Measurements from ENCODE around the gene ITIH4.

The ITIH4 gene

DNA sequence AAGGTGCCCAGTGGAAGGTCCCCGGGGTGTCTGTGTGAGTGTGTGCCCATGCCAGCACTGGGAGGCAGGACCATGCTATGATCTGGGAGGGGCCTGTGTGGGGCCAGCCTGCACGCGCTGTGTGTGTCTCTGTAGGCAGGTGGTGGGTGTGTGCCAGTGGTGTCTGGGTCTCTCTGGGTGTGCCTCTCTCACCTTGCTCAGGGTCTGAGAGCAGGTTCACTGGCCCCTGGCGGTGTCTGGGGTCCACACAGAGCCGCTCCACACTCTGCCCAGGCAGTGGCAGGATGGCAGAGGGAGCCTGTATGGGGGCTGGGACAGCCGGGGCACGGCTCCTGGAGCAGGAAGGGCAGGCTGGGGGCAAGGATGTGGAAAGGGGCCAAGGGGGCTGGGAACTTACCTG, 12.6 kb downstream of the ITIH4 start (continued):
- TF ChIP-seq ZNF777 (tag by site-specific recombination; IDR thresholded peaks at IDR 0.05; ENCODE audit: borderline replicate concordance) (no peak), ZNF544 (tag by site-specific recombination; IDR thresholded peaks at IDR 0.05) (no peak)

GRCh38 chr3:52817221-52817620, 13.3 kb downstream of the ITIH4 start:
- Histone ChIP-seq H3K9me3 (ENCODE audit: control insufficient read depth, insufficient read depth, low read depth, low read length) (no peaks in the 10 kb centered on the region), H3K27ac (ENCODE audit: extremely low read depth, low read depth, low read length) (no peak overlapping the region), H3K36me3 (ENCODE audit: control insufficient read depth in 2 of 2, insufficient read depth in 1 of 2, low read length in 2 of 2) (no peaks in the 10 kb centered on the region), H3K4me1 (ENCODE audit: control insufficient read depth, insufficient read depth, low read length) (no peaks in the 10 kb centered on the region), H3K4me3 (ENCODE audit: low read depth, low read length) (no peak overlapping the region)
- ChIA-PET CTCF (interaction anchor here (0.6 to 2.3 kb wide), 2 partner anchors 15 to 19 kb away, joined by 3 to 9 read pairs; no protein-coding TSS in a partner anchor), POLR2A (no interaction called here)
- TF ChIP-seq ZFP37 (tag by site-specific recombination; IDR thresholded peaks at IDR 0.05) (no peak), FEZF1 (tag by site-specific recombination; IDR thresholded peaks at IDR 0.05) (no peak), ZNF791 (tag by site-specific recombination; IDR thresholded peaks at IDR 0.05) (no peak), WT1 (tag by site-specific recombination; IDR thresholded peaks at IDR 0.05) (no peak), BCL6B (tag by site-specific recombination; IDR thresholded peaks at IDR 0.05) (no peak), ZNF658 (tag by site-specific recombination; IDR thresholded peaks at IDR 0.05) (no peak), ZNF610 (tag by site-specific recombination; IDR thresholded peaks at IDR 0.05; ENCODE audit: borderline replicate concordance) (no peak), ZNF76 (tag by site-specific recombination; IDR thresholded peaks at IDR 0.05; ENCODE audit: borderline replicate concordance, low read depth) (no peak), ZNF266 (tag by site-specific recombination; IDR thresholded peaks at IDR 0.05; ENCODE audit: low read depth) (no peak), ZNF324 (tag by site-specific recombination; IDR thresholded peaks at IDR 0.05) (no peak), ZNF571 (tag by site-specific recombination; IDR thresholded peaks at IDR 0.05) (no peak), PRDM1 (tag by site-specific recombination; IDR thresholded peaks at IDR 0.05) (no peak), ZNF114 (tag by site-specific recombination; IDR thresholded peaks at IDR 0.05) (no peak), SETDB1 (IDR thresholded peaks at IDR 0.05; ENCODE audit: insufficient read length, low read length) (no peak), ZBTB26 (tag by site-specific recombination; optimal IDR thresholded peaks at IDR 0.05) (no peak), ZNF140 (tag by site-specific recombination; IDR thresholded peaks at IDR 0.05) (no peak)
- TF ChIP-seq, protein P1, sequence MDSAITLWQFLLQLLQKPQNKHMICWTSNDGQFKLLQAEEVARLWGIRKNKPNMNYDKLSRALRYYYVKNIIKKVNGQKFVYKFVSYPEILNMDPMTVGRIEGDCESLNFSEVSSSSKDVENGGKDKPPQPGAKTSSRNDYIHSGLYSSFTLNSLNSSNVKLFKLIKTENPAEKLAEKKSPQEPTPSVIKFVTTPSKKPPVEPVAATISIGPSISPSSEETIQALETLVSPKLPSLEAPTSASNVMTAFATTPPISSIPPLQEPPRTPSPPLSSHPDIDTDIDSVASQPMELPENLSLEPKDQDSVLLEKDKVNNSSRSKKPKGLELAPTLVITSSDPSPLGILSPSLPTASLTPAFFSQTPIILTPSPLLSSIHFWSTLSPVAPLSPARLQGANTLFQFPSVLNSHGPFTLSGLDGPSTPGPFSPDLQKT (IDR thresholded peaks at IDR 0.05; ENCODE audit: borderline replicate concordance, low read depth, low read length), result no peak
- TF ChIP-seq, protein P2, sequence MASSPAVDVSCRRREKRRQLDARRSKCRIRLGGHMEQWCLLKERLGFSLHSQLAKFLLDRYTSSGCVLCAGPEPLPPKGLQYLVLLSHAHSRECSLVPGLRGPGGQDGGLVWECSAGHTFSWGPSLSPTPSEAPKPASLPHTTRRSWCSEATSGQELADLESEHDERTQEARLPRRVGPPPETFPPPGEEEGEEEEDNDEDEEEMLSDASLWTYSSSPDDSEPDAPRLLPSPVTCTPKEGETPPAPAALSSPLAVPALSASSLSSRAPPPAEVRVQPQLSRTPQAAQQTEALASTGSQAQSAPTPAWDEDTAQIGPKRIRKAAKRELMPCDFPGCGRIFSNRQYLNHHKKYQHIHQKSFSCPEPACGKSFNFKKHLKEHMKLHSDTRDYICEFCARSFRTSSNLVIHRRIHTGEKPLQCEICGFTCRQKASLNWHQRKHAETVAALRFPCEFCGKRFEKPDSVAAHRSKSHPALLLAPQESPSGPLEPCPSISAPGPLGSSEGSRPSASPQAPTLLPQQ (tag by site-specific recombination; IDR thresholded peaks at IDR 0.05), result no peak

DNA sequence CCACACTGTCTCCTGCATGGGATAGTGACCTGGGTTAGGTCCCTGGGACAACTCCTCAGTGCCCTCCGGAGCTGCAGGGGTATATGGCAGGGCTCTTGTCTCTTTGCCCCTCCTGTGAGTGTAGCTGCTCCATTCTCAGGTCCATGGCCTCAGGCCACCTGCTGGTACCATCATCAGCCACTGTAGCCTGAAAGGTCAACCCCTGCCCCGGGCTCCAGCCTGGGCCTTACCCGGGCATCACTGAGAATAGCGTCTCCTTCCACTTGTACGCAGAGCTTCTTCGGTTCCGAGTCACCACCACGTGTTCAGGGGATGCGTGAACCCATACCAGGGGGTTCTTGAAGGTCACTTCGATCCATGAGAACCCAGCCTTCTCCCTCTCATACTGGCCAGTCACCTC, 13.8 kb downstream of the ITIH4 start:
- Histone ChIP-seq H3K27ac (ENCODE audit: extremely low read depth, low read depth, low read length) (no peak overlapping the region), H3K4me3 (ENCODE audit: low read depth, low read length) (no peak overlapping the region), H3K9me3 (ENCODE audit: control insufficient read depth, insufficient read depth, low read depth, low read length) (no peaks in the 10 kb centered on the region), H3K4me1 (ENCODE audit: control insufficient read depth, insufficient read depth, low read length) (no peaks in the 10 kb centered on the region), H3K36me3 (ENCODE audit: control insufficient read depth in 2 of 2, insufficient read depth in 1 of 2, low read length in 2 of 2) (no peaks in the 10 kb centered on the region)
- POLR2A ChIA-PET, result no interaction called here
- CTCF ChIA-PET, result interaction anchor here (0.6 to 2.3 kb wide), 2 partner anchors 16 to 18 kb away, joined by 3 to 9 read pairs; no protein-coding TSS in a partner anchor
- TF ChIP-seq, protein P3, sequence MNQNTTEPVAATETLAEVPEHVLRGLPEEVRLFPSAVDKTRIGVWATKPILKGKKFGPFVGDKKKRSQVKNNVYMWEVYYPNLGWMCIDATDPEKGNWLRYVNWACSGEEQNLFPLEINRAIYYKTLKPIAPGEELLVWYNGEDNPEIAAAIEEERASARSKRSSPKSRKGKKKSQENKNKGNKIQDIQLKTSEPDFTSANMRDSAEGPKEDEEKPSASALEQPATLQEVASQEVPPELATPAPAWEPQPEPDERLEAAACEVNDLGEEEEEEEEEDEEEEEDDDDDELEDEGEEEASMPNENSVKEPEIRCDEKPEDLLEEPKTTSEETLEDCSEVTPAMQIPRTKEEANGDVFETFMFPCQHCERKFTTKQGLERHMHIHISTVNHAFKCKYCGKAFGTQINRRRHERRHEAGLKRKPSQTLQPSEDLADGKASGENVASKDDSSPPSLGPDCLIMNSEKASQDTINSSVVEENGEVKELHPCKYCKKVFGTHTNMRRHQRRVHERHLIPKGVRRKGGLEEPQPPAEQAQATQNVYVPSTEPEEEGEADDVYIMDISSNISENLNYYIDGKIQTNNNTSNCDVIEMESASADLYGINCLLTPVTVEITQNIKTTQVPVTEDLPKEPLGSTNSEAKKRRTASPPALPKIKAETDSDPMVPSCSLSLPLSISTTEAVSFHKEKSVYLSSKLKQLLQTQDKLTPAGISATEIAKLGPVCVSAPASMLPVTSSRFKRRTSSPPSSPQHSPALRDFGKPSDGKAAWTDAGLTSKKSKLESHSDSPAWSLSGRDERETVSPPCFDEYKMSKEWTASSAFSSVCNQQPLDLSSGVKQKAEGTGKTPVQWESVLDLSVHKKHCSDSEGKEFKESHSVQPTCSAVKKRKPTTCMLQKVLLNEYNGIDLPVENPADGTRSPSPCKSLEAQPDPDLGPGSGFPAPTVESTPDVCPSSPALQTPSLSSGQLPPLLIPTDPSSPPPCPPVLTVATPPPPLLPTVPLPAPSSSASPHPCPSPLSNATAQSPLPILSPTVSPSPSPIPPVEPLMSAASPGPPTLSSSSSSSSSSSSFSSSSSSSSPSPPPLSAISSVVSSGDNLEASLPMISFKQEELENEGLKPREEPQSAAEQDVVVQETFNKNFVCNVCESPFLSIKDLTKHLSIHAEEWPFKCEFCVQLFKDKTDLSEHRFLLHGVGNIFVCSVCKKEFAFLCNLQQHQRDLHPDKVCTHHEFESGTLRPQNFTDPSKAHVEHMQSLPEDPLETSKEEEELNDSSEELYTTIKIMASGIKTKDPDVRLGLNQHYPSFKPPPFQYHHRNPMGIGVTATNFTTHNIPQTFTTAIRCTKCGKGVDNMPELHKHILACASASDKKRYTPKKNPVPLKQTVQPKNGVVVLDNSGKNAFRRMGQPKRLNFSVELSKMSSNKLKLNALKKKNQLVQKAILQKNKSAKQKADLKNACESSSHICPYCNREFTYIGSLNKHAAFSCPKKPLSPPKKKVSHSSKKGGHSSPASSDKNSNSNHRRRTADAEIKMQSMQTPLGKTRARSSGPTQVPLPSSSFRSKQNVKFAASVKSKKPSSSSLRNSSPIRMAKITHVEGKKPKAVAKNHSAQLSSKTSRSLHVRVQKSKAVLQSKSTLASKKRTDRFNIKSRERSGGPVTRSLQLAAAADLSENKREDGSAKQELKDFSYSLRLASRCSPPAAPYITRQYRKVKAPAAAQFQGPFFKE (tag by site-specific recombination; IDR thresholded peaks at IDR 0.05; ENCODE audit: borderline replicate concordance), result no peak
- TF ChIP-seq ZNF23 (tag by site-specific recombination; IDR thresholded peaks at IDR 0.05; ENCODE audit: borderline replicate concordance), result no peak
- TF ChIP-seq, protein P2 (tag by site-specific recombination; IDR thresholded peaks at IDR 0.05), result no peak

Measured in HEK293 (cell line).